HepG2 (cell line): ENCODE results near the gene TOR4A. TPM values are rescaled to one million over a fixed set of nuclear protein-coding genes. Genes with fewer than 3 reads are reported as not detected.

Experiments used
- ARID5B ChIP-seq: IDR thresholded peaks from 2 replicates; pipeline ENCODE4 v1.4.0; 2020; ENCODE audit warnings: mild to moderate bottlenecking, missing genetic modification reagents
- ATF7-NPFF ChIP-seq: sonication (generic); formaldehyde crosslinking; IDR thresholded peaks from 2 replicates; pipeline ENCODE4 v1.8.1; 2023; ENCODE audit warnings: mild to moderate bottlenecking, low read depth, missing genetic modification reagents, moderate library complexity
- ATRX ChIP-seq: sonication (generic); formaldehyde crosslinking; IDR thresholded peaks from 2 replicates; pipeline ENCODE4 v1.4.0; 2020; ENCODE audit warnings: missing genetic modification reagents, borderline replicate concordance
- NR2F6 ChIP-seq, 2 experiments: IDR thresholded peaks; 2 replicates each; pipeline ENCODE4 v1.6.1; 2016; ENCODE audit warnings: antibody characterized with exemption in 1 of 2, mild to moderate bottlenecking in 1 of 2
- POGZ ChIP-seq: sonication (generic); formaldehyde crosslinking; IDR thresholded peaks from 2 replicates; pipeline ENCODE4 v1.4.0; 2020; ENCODE audit warnings: mild to moderate bottlenecking, missing genetic modification reagents
- SMC3 ChIP-seq: IDR thresholded peaks from 2 replicates; pipeline ENCODE4 v1.6.1; 2011; ENCODE audit warnings: low read length, improper control_type of control experiment
- TOPORS ChIP-seq: sonication (generic); formaldehyde crosslinking; IDR thresholded peaks from 2 replicates; pipeline ENCODE4 v1.8.0; 2023; ENCODE audit warnings: mild to moderate bottlenecking, missing genetic modification reagents
- USF2 ChIP-seq, 2 experiments: sonication (generic) in 1 of 2; formaldehyde crosslinking in 1 of 2; IDR thresholded peaks; 2 replicates each; pipeline versions ENCODE4 v1.5.1 to v1.6.1; 2011 to 2020; ENCODE audit warnings: borderline replicate concordance in 1 of 2, low read depth in 1 of 2, low read length in 1 of 2, mild to moderate bottlenecking in 1 of 2, missing genetic modification reagents in 1 of 2, moderate library complexity in 1 of 2
- ZBTB10 ChIP-seq: sonication (generic); formaldehyde crosslinking; IDR thresholded peaks from 2 replicates; pipeline ENCODE4 v1.4.0; 2020; ENCODE audit warnings: missing genetic modification reagents, borderline replicate concordance
- ZNF33B ChIP-seq: sonication (generic); formaldehyde crosslinking; IDR thresholded peaks from 2 replicates; pipeline ENCODE4 v1.5.1; 2020; ENCODE audit warnings: mild to moderate bottlenecking, missing genetic modification reagents
- ZNF572 ChIP-seq: sonication (generic); formaldehyde crosslinking; IDR thresholded peaks from 2 replicates; pipeline ENCODE4 v1.5.1; 2020; ENCODE audit warnings: mild to moderate bottlenecking, missing genetic modification reagents
- ZNF710 ChIP-seq: sonication (generic); formaldehyde crosslinking; IDR thresholded peaks from 2 replicates; pipeline ENCODE4 v1.5.0; 2020; ENCODE audit warnings: mild to moderate bottlenecking, missing genetic modification reagents, borderline replicate concordance
- polyA plus RNA-seq, 8 experiments: library from polyadenylated mRNA; depleted of rRNA in 3 of 8; stranded (reverse) in 7 of 8; unstranded in 1 of 8; fragments of >200 nt; fragmentation: Illumina TruSeq in 4 of 8; extraction: Trizol in 4 of 8; gene quantifications; 2 replicates each; pipeline versions ENCODE4 v1.2.1 to v1.2.3, GENCODE V29; 2011 to 2016; ENCODE audit warnings: low read depth in 4 of 8, missing spikeins in 1 of 8, mixed read lengths in 1 of 8; ENCODE audit not compliant: insufficient read depth in 1 of 8
- total RNA-seq, 5 experiments: library from RNA; depleted of rRNA; stranded (reverse); fragments of >200 nt; fragmentation: Illumina TruSeq; extraction: Trizol; gene quantifications; 2 replicates each; pipeline ENCODE4 v1.2.3, GENCODE V29; 2016; ENCODE audit warnings: low read depth in 1 of 5

TOR4A gene
- total and polyA plus RNA-seq, 2 of the 13 experiments (the other 11 are each of a cell fraction or from before 2014, with no cell fraction given): 11.1 to 14.2 TPM

- TF ChIP-seq ARID5B (CRISPR knock-in tag) (no peak), ATRX (no peak), POGZ (CRISPR knock-in tag) (no peak), ZNF572 (no peak), USF2 (IDR thresholded peaks at IDR 0.05; ENCODE audit: low read depth, low read length) (no peak), USF2 (CRISPR knock-in tag; IDR thresholded peaks at IDR 0.05; ENCODE audit: borderline replicate concordance) (no peak), SMC3 (peak; percentile 25; the same call in 1 of the 2 replicates), ATF7-NPFF (CRISPR knock-in tag) (no peak), TOPORS (CRISPR knock-in tag) (no peak), ZNF33B (CRISPR knock-in tag) (no peak), ZBTB10 (CRISPR knock-in tag) (no peak), ZNF710 (CRISPR knock-in tag) (no peak), NR2F6 (IDR thresholded peaks at IDR 0.05) (no peak), NR2F6 (CRISPR knock-in tag; IDR thresholded peaks at IDR 0.05) (peak; percentile 18; the same call in 1 of the 2 replicates)
Observed at GRCh38 chr9:137319011-137319738, 41.6 kb downstream of the TOR4A start (continued).
